Airway epithelial cell (primary cell): ENCODE data around the gene KDM2A. TPM values are rescaled to one million over a fixed set of nuclear protein-coding genes. Genes with fewer than 3 reads are reported as not detected.

Experiments
- total RNA-seq: library from RNA; depleted of rRNA; stranded (reverse); fragments of >200 nt; gene quantifications from 2 replicates; pipeline ENCODE4 v1.2.3, GENCODE V29; 2015

The KDM2A gene
- 28.5 and 44.2 TPM in 2 replicates for total RNA-seq

DNA sequence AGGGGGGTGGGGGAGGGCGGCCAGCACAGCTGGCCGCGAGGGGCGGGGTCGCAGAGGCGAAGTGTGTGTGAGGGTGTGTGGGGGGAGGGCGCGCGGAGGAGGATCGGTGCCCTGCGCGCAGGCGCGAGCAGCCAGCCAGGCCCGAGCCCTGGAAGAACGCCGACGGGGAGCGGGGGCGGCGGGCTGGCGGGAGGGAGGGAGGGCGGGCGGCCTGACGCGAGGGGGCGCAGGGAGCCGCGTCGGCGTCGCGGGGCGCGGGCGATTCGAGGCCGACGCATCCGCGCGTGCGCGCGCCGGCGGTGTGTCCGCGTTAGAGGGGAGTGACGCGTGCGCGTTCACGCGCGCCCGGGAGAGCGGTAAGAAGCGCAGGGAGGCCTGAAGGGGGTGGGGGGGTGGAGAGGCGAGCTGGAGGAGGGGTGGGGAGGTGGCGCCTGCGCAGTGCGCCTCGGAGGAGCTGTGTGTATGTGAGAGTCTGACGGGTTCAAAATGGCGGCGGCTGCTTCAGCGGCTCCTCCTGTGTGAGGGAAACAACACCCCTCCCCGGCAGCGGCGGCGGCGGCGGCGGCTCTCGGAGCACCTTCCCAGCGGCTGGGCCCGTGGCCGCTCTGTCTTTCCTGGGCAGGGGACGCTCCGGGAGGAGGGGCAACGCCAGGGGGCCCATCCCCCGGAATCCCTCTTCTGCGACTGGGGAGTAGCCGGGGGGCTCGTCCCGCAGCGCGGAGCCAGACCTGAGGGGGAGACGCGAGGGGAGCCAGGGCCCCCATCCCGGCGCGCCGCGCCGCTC is at the start of gene KDM2A:
Gene KDM2A (plus strand): TSS at position 463 of the 784 bp plus-strand sequence. CDS start 2,054 bp downstream, outside the sequence.

GRCh38 chr11:67266449-67267187 is 147.6 kb downstream of the KDM2A start, which contains the start of gene GRK2:
GRK2 (plus strand) TSS chr11:67266473; CDS start chr11:67266700, 227 bp downstream.

DNA sequence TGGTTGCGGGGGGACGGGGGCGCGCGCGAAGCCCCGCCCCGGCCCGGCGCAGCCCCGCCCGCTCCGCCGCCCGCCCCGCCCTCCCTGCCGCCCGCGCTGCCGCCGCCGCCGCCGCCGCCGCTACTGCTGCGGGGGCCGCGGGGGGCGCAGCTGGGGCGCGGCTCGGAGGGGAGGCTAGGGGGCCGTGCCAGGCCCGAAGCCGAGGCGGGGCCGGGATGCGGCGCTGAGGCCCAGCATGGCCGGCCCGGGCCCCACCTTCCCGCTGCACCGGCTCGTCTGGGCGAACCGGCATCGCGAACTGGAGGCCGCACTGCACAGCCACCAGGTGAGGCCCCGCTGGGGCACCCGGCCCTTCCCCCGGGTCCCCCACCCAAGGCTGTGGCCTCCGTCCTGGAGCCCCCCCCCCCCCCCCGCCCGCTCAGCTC is 170.2 kb downstream of the KDM2A start, which contains the start of gene ANKRD13D:
Gene ANKRD13D (plus strand): TSS at position 78 of the 425 bp plus-strand sequence. CDS start 158 bp downstream, at position 236.

DNA sequence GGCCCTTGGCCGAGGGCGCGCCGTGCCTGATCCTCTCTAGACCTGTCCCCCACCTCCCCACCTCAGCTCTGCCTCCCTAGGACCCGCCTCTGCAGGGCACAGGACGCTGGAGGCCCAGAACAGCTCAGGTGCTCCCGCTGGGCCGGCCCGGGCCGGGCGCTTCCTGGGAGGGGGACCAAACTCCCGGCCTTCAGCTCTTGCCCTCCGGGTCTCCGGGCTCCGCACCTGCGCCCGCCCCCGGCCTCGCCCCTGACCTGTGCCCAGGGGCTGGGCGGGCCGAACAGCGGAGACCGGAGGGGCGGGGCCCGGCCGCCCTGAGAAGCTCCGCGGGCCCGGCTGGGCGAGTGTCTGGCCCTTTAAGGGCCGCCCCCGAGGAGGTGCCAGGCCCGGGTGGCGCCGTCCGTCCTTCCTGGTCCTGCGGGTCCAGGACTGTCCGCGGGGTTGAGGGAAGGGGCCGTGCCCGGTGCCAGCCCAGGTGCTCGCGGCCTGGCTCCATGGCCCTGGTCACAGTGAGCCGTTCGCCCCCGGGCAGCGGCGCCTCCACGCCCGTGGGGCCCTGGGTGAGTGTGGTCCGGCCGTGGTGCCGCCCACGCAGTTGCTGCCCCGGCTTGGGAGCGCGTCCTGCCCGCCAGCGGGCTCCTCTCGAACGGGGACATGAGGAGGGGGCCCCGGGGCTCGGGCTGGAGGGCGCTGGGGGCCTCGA is 184.2 kb downstream of the KDM2A start, which contains the start of gene SSH3:
Gene SSH3 (plus strand): TSS at position 399 of the 703 bp plus-strand sequence. CDS start 96 bp downstream, at position 495.

Other genes starting within 250 kb of the KDM2A start
- gene PC, start 160.9 kb upstream of the KDM2A start, total RNA-seq: 44.9 and 60.5 TPM in 2 replicates
- not detected in 2 replicates for gene C11orf86, start 144.0 kb upstream of the KDM2A start, total RNA-seq
- 9.0 and 13.1 TPM in 2 replicates for gene SYT12, start 96.1 kb upstream of the KDM2A start, total RNA-seq
- gene RHOD, start 62.4 kb upstream of the KDM2A start, total RNA-seq: 358 and 363 TPM in 2 replicates
- gene GRK2, start 147.2 kb downstream of the KDM2A start, total RNA-seq: 64.9 and 65.5 TPM in 2 replicates
- 42.7 and 47.8 TPM in 2 replicates for gene ANKRD13D, start 170.0 kb downstream of the KDM2A start, total RNA-seq
- 79.6 and 98.2 TPM in 2 replicates for gene SSH3, start 184.3 kb downstream of the KDM2A start, total RNA-seq
- gene POLD4, start 234.3 kb downstream of the KDM2A start, total RNA-seq: 124 and 172 TPM in 2 replicates